ENCODE data around the gene PEDS1. TPM values are rescaled to one million over a fixed set of nuclear protein-coding genes. Genes with fewer than 3 reads are reported as not detected.
"Not testable (repeated sequence)": the region's sequence is repeated elsewhere in the genome, so short reads cannot be mapped to it uniquely, and the experiment has no call there.

PEDS1 gene
- total RNA-seq, 1 donor from 2014 or later: 39.5 TPM

DNA sequence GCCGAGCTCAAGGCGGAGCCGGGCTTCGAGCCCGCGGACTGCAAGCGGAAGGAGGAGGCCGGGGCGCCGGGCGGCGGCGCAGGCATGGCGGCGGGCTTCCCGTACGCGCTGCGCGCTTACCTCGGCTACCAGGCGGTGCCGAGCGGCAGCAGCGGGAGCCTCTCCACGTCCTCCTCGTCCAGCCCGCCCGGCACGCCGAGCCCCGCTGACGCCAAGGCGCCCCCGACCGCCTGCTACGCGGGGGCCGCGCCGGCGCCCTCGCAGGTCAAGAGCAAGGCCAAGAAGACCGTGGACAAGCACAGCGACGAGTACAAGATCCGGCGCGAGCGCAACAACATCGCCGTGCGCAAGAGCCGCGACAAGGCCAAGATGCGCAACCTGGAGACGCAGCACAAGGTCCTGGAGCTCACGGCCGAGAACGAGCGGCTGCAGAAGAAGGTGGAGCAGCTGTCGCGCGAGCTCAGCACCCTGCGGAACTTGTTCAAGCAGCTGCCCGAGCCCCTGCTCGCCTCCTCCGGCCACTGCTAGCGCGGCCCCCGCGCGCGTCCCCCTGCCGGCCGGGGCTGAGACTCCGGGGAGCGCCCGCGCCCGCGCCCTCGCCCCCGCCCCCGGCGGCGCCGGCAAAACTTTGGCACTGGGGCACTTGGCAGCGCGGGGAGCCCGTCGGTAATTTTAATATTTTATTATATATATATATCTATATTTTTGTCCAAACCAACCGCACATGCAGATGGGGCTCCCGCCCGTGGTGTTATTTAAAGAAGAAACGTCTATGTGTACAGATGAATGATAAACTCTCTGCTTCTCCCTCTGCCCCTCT, 38.2 kb upstream of the PEDS1 start:
- peak; percentile 73 for DNase-seq (ENCODE audit: low spot score)
- ATAC-seq: no peak

DNA sequence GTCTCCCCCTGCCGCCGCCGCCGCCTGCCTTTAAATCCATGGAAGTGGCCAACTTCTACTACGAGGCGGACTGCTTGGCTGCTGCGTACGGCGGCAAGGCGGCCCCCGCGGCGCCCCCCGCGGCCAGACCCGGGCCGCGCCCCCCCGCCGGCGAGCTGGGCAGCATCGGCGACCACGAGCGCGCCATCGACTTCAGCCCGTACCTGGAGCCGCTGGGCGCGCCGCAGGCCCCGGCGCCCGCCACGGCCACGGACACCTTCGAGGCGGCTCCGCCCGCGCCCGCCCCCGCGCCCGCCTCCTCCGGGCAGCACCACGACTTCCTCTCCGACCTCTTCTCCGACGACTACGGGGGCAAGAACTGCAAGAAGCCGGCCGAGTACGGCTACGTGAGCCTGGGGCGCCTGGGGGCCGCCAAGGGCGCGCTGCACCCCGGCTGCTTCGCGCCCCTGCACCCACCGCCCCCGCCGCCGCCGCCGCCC, 37.6 kb upstream of the PEDS1 start:
- DNase-seq (ENCODE audit: low spot score) (peak; percentile 82), ATAC-seq (no peak)
- intact Hi-C loops (cut with DNase I): loop anchor here (5.0 kb wide), 1 partner anchor 116 kb away; no protein-coding TSS in a partner anchor

More for the DNA sequence above, 38.2 kb upstream of the PEDS1 start:
- intact Hi-C loops (cut with DNase I): loop anchor here (5.0 kb wide), 1 partner anchor 116 kb away; no protein-coding TSS in a partner anchor

DNA sequence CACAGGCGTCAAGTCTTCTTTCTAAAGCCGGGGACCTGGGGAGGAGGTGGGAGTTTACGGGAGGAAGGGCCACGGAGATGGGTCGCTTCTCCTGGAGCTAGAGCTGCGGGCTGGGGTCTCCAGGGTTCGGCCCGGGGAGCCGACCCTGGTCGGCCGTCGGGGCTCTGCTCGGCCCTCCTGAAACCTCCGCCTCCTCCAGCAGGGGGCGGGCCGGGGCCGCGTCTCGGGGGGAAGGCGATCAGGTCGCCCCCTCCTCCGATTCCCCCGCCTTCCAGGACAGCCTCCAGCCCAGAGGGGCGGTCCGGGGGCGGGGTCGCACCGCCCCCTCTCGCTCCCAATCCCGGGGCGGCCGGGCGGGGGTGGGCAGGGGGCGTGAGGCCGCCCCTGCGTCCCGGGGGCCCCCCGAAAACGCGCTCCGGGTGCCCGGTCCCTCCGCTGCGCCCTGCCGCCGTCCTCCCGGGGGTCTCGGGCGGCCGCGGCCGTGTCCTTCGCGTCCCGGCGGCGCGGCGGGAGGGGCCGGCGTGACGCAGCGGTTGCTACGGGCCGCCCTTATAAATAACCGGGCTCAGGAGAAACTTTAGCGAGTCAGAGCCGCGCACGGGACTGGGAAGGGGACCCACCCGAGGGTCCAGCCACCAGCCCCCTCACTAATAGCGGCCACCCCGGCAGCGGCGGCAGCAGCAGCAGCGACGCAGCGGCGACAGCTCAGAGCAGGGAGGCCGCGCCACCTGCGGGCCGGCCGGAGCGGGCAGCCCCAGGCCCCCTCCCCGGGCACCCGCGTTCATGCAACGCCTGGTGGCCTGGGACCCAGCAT, 36.9 kb upstream of the PEDS1 start, which contains the start of gene CEBPB:
CEBPB (plus strand) TSS at position 580 of the 814 bp plus-strand sequence; CDS start at position 784, 204 bp downstream.
- peak; percentile 74 for ATAC-seq
- intact Hi-C loops (cut with DNase I): loop anchor here (5.0 kb wide), 1 partner anchor 117 kb away; no protein-coding TSS in a partner anchor

DNA sequence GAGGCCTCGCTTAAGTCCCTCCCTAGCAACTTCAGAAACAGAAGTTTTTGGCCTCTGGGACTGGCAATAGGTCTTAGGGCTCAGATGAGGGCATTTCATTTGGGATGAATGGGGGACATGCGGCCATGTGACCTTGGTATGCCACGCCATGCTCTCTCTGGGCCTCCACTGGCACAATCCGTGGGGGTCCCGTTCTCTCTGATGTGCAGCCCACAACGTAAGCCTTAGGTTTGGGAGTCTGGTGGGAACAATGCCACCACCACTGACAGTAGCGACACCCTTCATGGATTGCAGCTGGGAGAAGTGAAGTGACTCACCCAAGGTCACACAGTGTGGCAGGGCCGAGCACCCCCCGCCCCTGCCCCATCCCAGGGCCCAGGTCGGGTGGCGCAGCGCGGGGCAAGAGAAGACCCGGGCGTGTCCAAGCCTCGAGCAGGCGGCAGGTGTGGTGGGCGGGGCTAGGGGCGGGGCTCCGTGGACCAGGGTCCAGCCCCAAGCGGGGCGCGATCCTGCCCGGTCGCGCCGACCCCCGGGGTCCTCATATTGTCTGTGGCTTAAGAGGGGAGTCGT, 36.2 kb upstream of the PEDS1 start:
- no peak for ATAC-seq
- intact Hi-C loops (cut with DNase I): loop anchor here (5.0 kb wide), 2 partner anchors 118 to 388 kb away; no protein-coding TSS in a partner anchor
- peak; percentile 87 for DNase-seq (ENCODE audit: low spot score)

More for the DNA sequence above, 36.9 kb upstream of the PEDS1 start, which contains the start of gene CEBPB:
- DNase-seq (ENCODE audit: low spot score): peak; percentile 96

DNA sequence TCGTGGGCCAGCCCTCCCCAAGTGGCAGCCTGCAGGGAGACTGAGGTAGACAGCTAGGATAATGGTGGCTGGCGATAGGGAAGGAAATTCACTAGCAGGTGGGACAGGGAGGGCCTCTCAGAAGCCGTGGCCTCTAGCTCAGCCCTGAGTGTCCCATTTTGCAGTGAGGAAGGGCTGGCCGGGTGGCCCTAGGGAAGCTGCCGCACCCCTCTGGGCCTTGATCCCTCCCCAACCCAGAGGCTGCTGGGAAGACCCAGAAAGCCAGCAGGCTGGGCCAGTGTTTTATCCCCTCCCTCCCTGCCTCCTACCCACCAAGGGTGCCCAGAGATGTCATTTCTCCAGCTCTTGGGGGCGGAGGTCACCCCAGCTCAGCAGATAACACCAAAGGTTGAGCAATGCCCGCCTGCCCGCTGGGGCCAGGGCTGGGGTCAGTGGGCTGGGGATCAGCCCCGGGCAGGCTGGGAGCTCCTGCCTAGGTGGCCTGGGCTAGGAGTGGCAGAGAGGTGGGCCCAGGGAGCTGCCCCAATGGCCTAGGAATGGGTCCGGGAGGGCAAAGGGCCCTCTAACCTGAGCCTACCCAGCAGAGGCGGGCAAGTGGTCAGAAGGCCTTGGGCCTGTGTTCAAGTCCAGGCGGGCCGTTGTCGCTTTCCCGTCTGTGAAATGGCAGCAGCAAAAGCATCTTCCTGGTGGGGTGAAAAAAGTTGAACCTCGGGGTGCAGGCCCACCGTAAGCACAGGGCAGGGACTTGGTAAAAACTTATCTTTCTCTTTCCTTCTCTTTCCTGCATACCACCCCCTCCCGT, 35.6 kb upstream of the PEDS1 start:
- no peak for ATAC-seq
- DNase-seq (ENCODE audit: low spot score): no peak
- intact Hi-C loops (cut with DNase I): loop anchor here (5.0 kb wide), 1 partner anchor 388 kb away; no protein-coding TSS in a partner anchor

DNA sequence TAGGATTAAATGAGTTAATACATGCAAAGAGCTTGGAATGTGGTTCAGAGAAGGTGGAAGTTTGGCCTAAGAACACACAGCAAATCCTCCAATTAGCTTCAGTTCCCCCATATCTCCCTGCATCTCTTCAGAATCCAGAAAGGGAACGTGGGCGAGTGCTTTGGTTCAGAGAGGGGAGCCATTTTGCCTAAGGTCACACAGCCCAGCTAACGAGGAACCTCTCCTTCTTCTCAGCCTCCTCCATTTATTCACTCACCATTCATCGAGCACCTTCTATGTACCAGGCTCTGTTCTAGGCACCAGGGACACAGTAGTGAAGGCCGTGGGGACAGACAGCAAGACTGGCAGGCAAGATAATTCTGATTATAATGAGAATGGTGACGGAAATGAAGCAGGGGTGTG, 34.8 kb upstream of the PEDS1 start:
- intact Hi-C loops (cut with DNase I): loop anchor here (5.0 kb wide), 1 partner anchor 389 kb away; no protein-coding TSS in a partner anchor

DNA sequence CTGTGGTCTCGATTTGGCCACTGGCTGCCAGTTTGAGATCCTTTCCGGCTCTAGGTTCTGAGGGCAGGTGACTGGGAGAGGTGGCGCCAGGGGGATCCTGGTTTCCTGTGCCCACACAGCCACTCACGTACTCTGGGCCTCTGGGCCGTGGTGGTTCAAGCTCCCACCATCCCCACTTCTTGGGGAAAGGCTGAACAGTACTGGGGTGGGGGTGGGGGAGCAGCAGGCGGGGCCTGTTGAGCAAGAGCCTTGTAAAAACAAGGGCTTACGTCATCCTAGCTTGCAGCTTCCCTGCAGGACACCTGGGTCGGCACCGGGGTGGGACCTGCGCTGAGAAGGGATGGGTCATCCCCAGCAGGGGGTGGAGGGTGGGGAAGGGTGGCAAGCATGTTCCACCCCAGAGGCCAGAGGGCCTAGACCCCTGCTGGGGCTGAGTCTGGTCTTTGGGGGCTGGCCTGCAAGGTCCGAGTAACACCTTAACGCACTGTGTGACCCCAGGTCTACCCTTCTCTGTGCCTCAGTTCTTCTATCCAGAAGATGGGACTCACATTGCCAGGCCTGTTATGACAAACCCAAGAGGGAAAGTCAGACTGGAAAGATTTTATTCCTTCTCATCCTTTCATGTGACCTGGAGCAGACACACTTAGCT, 34.0 kb upstream of the PEDS1 start:
- intact Hi-C loops (cut with DNase I): loop anchor here (2.0 to 5.0 kb wide), 2 partner anchors 273 to 390 kb away; no protein-coding TSS in a partner anchor
- DNase-seq (ENCODE audit: low spot score) (peak; percentile 81), ATAC-seq (peak; percentile 60)

More for the DNA sequence above, 34.8 kb upstream of the PEDS1 start:
- ATAC-seq (no peak), DNase-seq (ENCODE audit: low spot score) (no peak)

DNA sequence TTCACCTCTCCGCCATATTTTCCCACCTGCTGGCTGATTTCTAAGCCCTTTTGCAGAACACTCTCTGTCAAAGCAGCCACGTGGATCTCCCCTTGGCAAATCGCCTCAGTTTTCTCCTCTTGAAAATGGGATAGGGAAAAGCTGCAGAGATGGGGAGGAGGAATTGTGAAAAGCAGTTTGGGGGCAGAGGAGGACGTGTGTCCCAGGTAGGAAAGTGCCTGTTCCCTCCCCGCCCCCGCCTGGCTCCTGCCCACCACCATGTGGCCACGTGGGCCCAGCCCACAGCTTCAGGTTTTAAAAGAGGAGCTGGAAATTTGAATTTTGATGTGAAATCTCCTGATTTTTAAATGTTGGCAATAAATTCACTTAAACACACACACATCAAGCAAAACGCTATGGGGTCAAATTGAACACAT, 33.5 kb upstream of the PEDS1 start:
- intact Hi-C loops (cut with DNase I): loop anchor here (2.0 to 5.0 kb wide), 2 partner anchors 274 to 390 kb away; no protein-coding TSS in a partner anchor
- ATAC-seq (no peak), DNase-seq (ENCODE audit: low spot score) (no peak)

DNA sequence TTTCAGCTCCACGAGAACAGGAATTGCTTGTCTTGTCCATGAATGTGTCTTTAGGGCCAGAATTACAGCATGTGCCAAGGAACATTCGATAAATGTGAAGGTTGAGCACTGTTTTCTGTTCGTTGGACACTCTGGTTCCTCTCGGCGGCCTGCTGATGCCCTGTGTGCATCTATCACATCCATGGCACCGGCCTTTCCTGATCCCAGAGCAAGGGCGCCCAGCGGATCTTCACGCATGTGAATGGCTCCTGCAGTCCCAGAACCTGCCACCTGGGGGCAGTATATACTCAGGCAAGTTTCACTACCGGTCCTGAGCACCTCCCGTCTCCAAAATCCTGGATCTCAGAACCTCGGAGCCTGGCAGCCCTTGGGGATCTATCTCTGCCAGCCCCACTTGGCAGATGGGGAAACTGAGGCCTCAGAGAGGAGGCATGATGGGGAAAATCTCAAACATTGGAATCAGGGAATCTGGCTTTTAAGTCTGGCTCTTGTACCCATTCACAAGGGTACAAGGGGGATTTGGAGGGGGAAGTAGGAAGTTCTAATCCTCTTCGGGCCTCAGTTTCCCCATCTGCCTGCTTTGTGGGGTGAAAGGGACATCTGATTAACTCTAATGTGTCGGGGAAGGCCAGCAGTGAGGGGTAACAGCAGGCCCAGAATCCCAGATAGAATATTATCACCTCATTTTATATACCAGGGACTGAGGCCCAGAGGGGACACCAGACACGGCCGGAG, 32.8 kb upstream of the PEDS1 start:
- peak; percentile 99 for DNase-seq (ENCODE audit: low spot score)
- intact Hi-C loops (cut with DNase I): loop anchor here (2.0 to 5.0 kb wide), 2 partner anchors 274 to 391 kb away; no protein-coding TSS in a partner anchor
- peak; percentile 58 for ATAC-seq

DNA sequence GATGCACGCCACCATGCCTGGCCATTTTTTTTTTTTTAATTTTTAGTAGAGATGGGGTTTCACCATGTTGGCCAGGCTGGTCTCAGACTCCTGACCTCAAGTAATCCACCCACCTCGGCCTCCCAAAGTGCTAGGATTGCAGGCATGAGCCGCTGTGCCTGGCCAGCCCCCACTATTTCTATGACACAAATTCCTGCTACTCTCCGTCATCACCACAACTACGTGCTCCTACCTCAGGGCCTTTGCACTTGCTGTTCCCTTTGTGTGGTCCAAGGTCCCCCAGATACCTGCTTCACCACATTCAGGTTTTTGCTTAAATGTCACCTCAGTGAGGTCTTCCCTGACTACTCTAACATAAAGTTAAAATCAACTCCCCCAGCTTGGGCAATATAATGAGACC, 31.9 kb upstream of the PEDS1 start:
- ATAC-seq: no peak
- DNase-seq (ENCODE audit: low spot score): no peak
- intact Hi-C loops (cut with DNase I): loop anchor here (5.0 kb wide), 1 partner anchor 392 kb away; no protein-coding TSS in a partner anchor

DNA sequence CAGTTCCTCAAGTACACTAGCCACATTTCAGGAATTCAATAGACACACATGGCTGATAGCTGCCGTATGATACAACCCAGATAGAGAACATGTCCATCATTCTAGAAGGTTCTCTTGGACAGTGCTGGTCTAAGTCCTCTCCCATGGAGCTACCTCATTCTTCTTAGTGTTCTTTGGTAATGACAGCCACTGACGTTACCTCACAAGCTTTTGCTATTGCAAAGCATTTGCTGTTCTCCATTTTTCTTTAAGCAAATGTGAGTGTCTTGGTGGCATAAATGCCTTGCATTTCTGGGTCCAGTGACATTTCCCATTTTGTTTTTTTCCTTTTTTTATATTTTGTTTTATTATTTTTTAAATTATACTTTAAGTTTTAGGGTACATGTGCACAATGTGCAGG, 28.8 kb upstream of the PEDS1 start:
- no peak for ATAC-seq
- no peak for DNase-seq (ENCODE audit: low spot score)
- intact Hi-C loops (cut with DNase I): no loop called here

DNA sequence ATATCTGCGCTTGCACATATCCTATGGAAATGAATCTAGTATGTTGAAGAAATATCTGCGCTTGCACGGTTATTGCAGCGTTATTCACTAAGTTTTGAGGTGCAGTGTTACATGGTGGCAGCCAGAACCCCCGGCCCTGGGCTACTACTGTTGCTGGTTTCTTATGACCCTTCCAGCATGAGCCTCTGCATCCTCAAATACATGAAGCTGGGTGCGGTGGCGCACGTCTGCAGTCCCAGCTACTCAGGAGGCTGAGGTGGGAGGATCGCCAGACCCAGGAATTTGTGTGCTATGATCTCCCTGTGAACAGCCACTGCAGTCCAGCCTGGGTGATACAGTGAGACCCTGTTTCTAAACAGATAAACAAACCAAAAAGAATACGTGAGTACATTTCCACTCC, 27.8 kb upstream of the PEDS1 start:
- ATAC-seq (no peak), DNase-seq (ENCODE audit: low spot score) (no peak)
- intact Hi-C loops (cut with DNase I): no loop called here

DNA sequence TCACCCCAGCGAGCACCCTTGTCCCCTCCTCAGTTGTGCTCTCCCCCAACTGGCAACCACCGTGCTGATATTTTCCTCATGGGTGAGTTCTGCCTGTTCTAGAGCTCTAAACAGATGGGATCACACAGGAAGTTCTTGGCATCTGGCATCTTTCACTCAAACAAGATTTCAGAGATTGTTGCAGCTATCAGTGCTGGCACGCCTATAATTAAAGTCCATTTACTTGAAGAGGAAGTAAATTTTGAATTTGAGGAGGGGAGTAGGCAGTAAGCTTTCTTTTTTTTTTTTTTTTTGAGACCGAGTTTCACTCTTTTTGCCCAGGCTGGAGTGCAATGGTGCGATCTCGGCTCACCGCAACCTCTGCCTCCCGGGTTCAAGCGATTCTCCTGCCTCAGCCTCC, 25.1 kb upstream of the PEDS1 start:
- ATAC-seq; intact Hi-C loops (cut with DNase I); DNase-seq (ENCODE audit: low spot score): not testable (repeated sequence)

DNA sequence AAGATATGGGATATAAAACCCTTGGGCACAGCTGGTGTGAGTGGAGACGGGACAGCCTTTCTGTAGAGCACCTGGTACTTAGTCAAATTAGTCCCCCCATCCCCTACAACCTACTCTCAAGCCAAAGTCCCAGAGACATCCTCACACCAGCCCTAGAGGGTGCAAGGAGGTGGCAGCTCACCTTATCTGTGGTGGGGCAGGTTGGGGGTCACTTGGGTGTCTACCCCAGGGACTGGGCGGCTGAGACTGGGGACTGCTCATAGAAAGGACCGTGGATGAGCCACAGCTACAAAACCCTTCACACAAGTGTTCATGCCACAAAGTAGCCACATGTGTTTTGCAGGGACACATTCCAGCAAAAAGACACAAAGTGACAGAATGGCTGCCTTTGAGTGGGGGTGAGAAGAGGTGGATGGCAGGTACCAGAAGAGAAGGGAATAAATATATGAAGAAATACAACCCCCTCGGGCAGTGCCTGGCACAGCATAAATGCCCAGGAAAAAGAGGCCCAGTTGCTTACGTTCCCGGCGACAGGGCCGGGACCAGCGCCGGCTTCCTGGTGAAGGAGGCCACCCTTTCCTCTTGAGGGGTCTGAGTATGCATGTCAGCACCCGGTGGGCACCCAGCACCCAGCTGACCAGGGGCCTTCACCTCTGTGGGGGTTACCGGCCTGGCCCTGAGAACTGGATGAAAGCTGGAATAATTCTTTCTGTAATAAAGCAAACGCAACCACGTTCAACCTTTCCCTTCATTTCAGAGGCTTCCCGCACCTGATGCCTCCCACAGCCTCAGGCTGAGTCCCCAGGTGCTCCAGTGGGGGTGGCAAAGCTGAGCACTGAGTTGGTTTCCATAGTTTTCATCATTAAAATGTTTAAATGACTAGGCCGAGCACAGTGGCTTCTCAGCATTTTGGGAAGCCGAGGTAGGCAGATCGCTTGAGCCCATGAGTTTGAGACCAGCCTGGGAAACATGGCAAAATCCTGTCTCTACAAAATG, 22.7 kb upstream of the PEDS1 start:
- ATAC-seq (no peak), DNase-seq (ENCODE audit: low spot score) (no peak)
- intact Hi-C loops (cut with DNase I): no loop called here

DNA sequence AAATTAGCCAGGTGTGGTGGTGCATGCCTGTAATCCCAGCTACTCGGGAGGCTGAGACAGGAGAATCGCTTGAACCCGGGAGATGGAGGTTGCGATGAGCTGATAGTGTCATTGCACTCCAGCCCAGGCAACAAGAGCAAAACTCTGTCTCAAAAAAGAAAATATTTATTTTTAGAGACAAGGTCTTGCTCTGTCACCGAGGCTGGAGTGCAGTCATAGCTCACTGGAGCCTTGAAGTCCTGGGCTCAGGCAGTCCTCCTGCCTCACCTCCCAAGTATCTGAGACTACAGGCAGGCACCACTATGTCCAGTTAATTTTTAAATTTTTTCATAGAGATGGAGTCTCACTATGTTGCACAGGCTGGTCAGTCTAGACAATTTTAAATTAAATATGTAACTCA, 20.9 kb upstream of the PEDS1 start:
- intact Hi-C loops (cut with DNase I): loop anchor here (5.0 kb wide), 1 partner anchor 192 kb away; the partner anchor contains the start of gene SNAI1
- DNase-seq (ENCODE audit: low spot score) (no peak), ATAC-seq (no peak)
